H1 (cell line): ENCODE results near the gene CYTL1. TPM values are rescaled to one million over a fixed set of nuclear protein-coding genes. Genes with fewer than 3 reads are reported as not detected.

ENCODE experiments used
- ASH2L ChIP-seq: fragments of 200-600, 300-600 bp; sonication (generic); IDR thresholded peaks from one replicate; pipeline ENCODE4 v1.7.1; 2017; ENCODE audit warnings: low read length
- GABPA ChIP-seq: IDR thresholded peaks from 2 replicates; pipeline ENCODE4 v1.6.1; 2011; ENCODE audit warnings: mild to moderate bottlenecking, low read length, moderate library complexity, borderline replicate concordance; ENCODE audit not compliant: insufficient read depth
- SAP30 ChIP-seq: fragments of 300-600 bp; sonication (generic); IDR thresholded peaks from 2 replicates; pipeline ENCODE4 v1.7.1; 2012; ENCODE audit warnings: low read length, moderate library complexity, mild to moderate bottlenecking, inconsistent platforms; ENCODE audit not compliant: insufficient read depth, insufficient replicate concordance
- polyA plus RNA-seq, 7 experiments: library from polyadenylated mRNA; depleted of rRNA in 3 of 7; stranded (reverse) in 5 of 7; unstranded in 2 of 7; fragments of >200 nt in 5 of 7; fragments of 200-250 nt in 2 of 7; gene quantifications; 1 replicate in 5 of 7; 2 replicates in 1 of 7; 4 replicates in 1 of 7; pipeline versions ENCODE4 v1.2.1 to v1.2.3, GENCODE V29; 2011 to 2013; ENCODE audit warnings: missing spikeins in 2 of 7, mixed read lengths in 2 of 7
- total RNA-seq: library from RNA; stranded (reverse); fragmentation: NEBNext Ultra II Directional; extraction: Animal tissue kit (Norgen Biotek cat#: 25700); gene quantifications from 2 replicates; pipeline ENCODE4 v1.2.1, GENCODE V29; 2021

CYTL1 gene
- total and polyA plus RNA-seq, 2 of the 8 experiments (the other 6 are each of a cell fraction or from before 2014, with no cell fraction given): 8.6 to 9.8 TPM

GRCh38 chr4:5044341-5044740 lies 25.1 kb upstream of the CYTL1 start (continued):
- TF ChIP-seq GABPA (no peak), ASH2L (no peak), SAP30 (no peak)
